Mesothelial cell of epicardium (in vitro differentiated cells): ENCODE results near the gene TBC1D22A. TPM values are rescaled to one million over a fixed set of nuclear protein-coding genes. Genes with fewer than 3 reads are reported as not detected.

ENCODE experiments used
- DNase-seq, 2 experiments: peaks; one replicate each; pipeline ENCODE4 v3.0.0; 2021; ENCODE audit warnings: low spot score in 2 of 2; ENCODE audit not compliant: unreplicated experiment in 2 of 2
- H3K27ac Mint-ChIP-seq: 2 replicates; pipeline ENCODE4 v1.8.0; 2021; ENCODE audit warnings: mixed read lengths
- H3K27me3 Mint-ChIP-seq: 2 replicates; pipeline ENCODE4 v1.8.0; 2021; ENCODE audit warnings: low read depth, mixed read lengths
- H3K36me3 Mint-ChIP-seq: 2 replicates; pipeline ENCODE4 v1.8.0; 2021; ENCODE audit warnings: mixed read lengths
- H3K4me1 Mint-ChIP-seq: 2 replicates; pipeline ENCODE4 v1.8.0; 2021; ENCODE audit warnings: mixed read lengths
- H3K4me3 Mint-ChIP-seq: 2 replicates; pipeline ENCODE4 v1.8.0; 2021; ENCODE audit warnings: mild to moderate bottlenecking, moderate library complexity, mixed read lengths
- H3K9me3 Mint-ChIP-seq: 2 replicates; pipeline ENCODE4 v1.8.0; 2021; ENCODE audit warnings: mixed read lengths
- total RNA-seq: library from RNA; stranded (reverse); gene quantifications from 3 replicates; pipeline ENCODE4 v1.2.1, GENCODE V29; 2021
- TF ChIP-seq, protein P1 (sequence below): fragments of 200-600 bp; sonication (generic); IDR thresholded peaks from one replicate; pipeline ENCODE4 v1.5.0; 2021; ENCODE audit warnings: antibody characterized with exemption; ENCODE audit not compliant: unreplicated experiment

TBC1D22A gene
- total RNA-seq, 1 donor from 2014 or later, result 26.6 TPM

DNA sequence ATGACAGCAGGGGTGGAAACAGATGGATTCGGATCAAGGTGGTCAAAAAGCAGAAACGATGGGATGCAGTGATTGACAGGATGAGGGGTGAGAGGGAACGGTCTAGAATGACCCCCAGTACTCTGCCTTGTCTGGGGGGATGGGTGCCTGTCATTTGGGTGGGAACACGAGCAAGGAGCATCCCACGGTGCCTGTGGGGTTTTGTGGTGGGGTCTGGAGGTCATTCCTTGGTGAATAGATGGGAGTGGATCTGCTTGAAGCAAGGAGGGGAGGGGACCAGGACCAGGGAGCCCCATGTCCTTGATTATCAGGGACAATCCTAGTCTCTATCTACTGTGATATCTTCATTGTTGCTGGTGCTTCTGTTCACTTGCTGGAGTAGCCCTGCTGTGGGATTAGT, 16.3 kb upstream of the TBC1D22A start:
- Mint-ChIP-seq H3K4me3 (no peak overlapping the region), H3K27me3 (peaks cover 15% of the 10 kb centered on the region), H3K36me3 (no peaks in the 10 kb centered on the region), H3K27ac (no peak overlapping the region), H3K4me1 (peaks cover 15% of the 10 kb centered on the region), H3K9me3 (no peaks in the 10 kb centered on the region)
- DNase-seq, result no peak
- TF ChIP-seq, protein P1, sequence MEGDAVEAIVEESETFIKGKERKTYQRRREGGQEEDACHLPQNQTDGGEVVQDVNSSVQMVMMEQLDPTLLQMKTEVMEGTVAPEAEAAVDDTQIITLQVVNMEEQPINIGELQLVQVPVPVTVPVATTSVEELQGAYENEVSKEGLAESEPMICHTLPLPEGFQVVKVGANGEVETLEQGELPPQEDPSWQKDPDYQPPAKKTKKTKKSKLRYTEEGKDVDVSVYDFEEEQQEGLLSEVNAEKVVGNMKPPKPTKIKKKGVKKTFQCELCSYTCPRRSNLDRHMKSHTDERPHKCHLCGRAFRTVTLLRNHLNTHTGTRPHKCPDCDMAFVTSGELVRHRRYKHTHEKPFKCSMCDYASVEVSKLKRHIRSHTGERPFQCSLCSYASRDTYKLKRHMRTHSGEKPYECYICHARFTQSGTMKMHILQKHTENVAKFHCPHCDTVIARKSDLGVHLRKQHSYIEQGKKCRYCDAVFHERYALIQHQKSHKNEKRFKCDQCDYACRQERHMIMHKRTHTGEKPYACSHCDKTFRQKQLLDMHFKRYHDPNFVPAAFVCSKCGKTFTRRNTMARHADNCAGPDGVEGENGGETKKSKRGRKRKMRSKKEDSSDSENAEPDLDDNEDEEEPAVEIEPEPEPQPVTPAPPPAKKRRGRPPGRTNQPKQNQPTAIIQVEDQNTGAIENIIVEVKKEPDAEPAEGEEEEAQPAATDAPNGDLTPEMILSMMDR, result no peak

DNA sequence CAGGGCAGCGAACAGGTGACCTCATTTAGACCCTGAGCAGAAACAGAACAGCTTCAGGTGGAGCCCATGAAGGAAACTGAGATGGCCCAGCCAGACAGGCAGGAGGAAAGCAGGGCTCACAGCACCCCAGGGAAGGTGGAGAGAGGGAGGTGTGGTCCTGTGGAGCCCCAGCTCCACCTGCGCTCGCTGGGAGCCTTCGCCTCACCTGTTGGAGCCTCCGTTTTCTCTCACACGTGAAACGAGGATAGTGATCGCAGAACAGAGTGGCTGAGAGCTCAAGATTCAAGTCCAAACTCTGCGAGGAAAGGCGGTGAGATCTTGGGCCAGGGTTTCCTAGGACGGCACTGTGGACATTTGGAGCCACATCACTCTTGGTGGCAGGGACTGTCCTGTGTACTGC, 15.8 kb upstream of the TBC1D22A start:
- no peak overlapping the region for H3K4me3 Mint-ChIP-seq
- DNase-seq, result no peak
- peaks cover 15% of the 10 kb centered on the region for H3K27me3 Mint-ChIP-seq
- TF ChIP-seq, protein P1, result no peak
- peaks cover 15% of the 10 kb centered on the region for H3K4me1 Mint-ChIP-seq
- no peaks in the 10 kb centered on the region for H3K36me3 Mint-ChIP-seq
- H3K27ac Mint-ChIP-seq, result no peak overlapping the region
- H3K9me3 Mint-ChIP-seq, result no peaks in the 10 kb centered on the region

DNA sequence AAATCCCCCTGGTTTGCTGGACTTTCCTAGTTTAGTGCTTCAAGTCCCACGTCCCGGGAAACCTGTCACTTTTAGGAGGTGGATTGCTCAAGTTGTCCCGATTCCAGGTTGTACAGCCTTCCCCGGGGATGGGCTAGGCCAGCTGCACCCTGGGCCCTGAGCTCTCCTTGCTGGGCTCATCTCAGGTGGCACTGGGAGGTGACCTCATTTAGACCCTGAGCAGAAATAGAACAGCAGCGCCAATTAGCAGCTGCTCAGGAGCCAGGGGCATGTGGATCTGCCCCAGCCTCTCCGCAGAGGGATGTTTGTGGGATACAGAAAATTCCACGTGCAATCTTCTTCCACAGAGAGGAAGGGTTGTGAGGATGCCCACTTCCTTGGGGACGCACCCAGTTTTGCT, 14.8 kb upstream of the TBC1D22A start:
- peaks cover 15% of the 10 kb centered on the region for H3K27me3 Mint-ChIP-seq
- H3K9me3 Mint-ChIP-seq, result no peaks in the 10 kb centered on the region
- H3K4me1 Mint-ChIP-seq, result peaks cover 14% of the 10 kb centered on the region
- H3K4me3 Mint-ChIP-seq, result no peak overlapping the region
- no peak overlapping the region for H3K27ac Mint-ChIP-seq
- no peaks in the 10 kb centered on the region for H3K36me3 Mint-ChIP-seq
- TF ChIP-seq, protein P1, result no peak
- no peak for DNase-seq

DNA sequence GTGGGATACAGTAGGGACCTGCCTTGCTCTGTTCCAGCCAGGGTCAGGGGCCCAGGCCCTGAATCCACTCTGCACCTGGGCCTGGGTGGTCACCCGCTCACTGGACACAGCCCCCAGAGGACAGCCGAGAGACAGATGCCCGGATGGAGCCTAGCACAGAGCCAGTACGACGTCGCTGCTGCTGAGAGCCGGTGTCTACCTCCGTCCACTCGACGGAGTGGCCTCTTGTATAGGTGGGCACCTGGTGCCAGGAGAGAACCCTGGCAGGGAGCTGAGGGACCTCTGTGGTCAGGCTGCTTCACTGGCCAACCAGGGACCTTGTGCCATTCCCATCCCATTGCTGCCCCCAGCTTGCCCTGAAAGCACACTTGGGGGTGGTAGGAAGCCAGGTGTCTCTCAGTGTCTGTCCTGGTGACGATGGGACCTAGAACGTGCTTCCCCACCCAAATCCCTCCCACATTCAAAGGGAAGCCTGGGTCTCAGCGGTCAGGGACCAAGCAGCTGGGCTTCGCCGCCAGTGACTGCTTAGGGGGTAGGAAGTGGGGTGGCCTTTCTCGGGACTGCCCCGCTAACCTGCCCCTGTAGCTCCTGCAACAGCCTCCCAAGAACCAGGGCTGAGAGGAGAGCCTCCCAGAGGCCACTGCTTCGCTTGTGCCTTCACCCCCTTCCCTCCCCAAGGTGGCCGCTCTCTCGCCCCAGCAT, 14.1 kb upstream of the TBC1D22A start:
- Mint-ChIP-seq H3K27me3 (peaks cover 15% of the 10 kb centered on the region), H3K4me1 (peaks cover 9% of the 10 kb centered on the region), H3K4me3 (no peak overlapping the region), H3K9me3 (no peaks in the 10 kb centered on the region), H3K27ac (no peak overlapping the region), H3K36me3 (no peaks in the 10 kb centered on the region)
- DNase-seq, result no peak
- TF ChIP-seq, protein P1, result no peak

DNA sequence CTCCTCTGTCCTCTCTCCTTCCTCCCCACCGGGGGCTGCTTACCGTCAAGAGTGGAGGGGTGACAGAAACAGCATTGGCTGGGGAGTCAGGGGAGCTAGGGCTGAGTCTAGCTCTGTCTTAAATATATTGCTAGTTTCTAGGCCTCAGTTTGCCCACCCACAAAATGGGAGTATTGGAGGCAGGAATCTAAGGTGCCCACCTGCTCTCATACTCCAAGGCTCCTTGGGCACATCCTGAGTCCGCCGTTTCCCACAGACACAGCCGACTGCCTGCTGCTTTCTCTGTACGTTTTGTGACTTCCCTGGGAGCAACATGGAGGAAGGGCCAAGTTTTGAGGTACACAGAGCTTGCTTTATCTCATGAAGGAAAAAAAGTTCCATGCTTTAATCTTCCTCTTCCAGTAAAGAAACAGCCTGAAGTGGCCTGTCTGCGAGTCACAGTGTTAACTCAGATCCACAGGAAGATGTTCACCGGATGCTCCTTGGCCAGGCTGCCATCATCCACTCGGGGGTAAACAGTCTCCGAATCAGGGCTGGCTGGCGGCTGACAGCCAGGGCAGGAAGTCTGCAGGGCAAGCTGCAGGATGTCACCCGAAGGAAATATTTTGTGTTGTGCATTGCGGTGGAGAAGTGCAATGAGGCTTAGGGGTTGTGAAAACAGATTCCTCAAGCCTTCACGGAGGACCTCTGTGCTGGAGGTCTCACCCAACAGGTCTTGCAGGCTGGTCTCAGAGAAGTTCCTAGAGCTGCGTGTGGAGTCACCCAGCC, 13.4 kb upstream of the TBC1D22A start:
- Mint-ChIP-seq H3K4me3 (no peak overlapping the region), H3K27me3 (peaks cover 15% of the 10 kb centered on the region), H3K9me3 (no peaks in the 10 kb centered on the region), H3K36me3 (no peaks in the 10 kb centered on the region), H3K27ac (no peak overlapping the region), H3K4me1 (peaks cover 9% of the 10 kb centered on the region)
- TF ChIP-seq, protein P1, result no peak
- DNase-seq, result no peak
